A673 (cell line): ENCODE results near the gene LMBRD1.

ENCODE experiments used
- EZH2 ChIP-seq: fragments of 200-600 bp; sonication (generic); IDR thresholded peaks from 2 replicates; pipeline ENCODE4 v1.6.1; 2017; ENCODE audit warnings: borderline replicate concordance, low read depth, mild to moderate bottlenecking, mixed read lengths, antibody characterized with exemption, low read length; ENCODE audit not compliant: poor library complexity, severe bottlenecking
- TF ChIP-seq, protein P1 (sequence below): fragments of 300-800, 200-600 bp; sonication (generic); conservative IDR thresholded peaks from 2 replicates; pipeline ENCODE4 v1.5.1; 2017; ENCODE audit warnings: low read depth, mild to moderate bottlenecking, antibody characterized with exemption, low read length, moderate library complexity, mixed read lengths

DNA sequence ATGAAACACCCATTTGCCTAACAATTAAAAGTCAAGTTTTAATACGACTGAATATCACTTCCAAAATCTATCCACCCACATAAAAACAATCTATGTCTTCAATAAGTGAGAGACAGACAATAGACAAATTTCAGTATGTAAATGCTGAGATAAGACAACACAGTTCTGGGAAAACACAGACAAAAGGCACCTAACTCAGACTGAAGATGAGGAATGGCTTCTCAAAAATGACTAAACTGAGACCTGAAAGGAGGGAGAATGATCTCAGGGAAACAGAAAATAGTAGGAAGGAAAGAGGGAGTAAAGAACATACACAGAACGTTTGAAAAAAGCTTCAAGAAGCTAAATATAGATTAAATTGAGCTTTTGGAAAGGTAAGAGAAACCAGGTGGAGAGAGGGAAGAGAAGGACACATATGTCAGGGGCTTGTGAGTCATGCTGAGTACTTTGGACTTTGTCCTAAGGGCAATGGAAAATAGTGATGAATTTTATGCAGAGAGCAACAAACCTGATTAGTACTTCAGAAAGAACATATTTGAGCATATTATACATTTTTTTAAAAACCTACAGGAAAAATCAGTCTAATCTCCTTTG, 16.1 kb downstream of the LMBRD1 start:
- TF ChIP-seq, protein P1, sequence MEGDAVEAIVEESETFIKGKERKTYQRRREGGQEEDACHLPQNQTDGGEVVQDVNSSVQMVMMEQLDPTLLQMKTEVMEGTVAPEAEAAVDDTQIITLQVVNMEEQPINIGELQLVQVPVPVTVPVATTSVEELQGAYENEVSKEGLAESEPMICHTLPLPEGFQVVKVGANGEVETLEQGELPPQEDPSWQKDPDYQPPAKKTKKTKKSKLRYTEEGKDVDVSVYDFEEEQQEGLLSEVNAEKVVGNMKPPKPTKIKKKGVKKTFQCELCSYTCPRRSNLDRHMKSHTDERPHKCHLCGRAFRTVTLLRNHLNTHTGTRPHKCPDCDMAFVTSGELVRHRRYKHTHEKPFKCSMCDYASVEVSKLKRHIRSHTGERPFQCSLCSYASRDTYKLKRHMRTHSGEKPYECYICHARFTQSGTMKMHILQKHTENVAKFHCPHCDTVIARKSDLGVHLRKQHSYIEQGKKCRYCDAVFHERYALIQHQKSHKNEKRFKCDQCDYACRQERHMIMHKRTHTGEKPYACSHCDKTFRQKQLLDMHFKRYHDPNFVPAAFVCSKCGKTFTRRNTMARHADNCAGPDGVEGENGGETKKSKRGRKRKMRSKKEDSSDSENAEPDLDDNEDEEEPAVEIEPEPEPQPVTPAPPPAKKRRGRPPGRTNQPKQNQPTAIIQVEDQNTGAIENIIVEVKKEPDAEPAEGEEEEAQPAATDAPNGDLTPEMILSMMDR: no peak
- TF ChIP-seq EZH2: no peak
